Left ventricle myocardium superior (tissue), 1 donor: ENCODE measurements around the gene IFT52. TPM values are rescaled to one million over a fixed set of nuclear protein-coding genes. Genes with fewer than 3 reads are reported as not detected.
"Not testable (repeated sequence)": the region's sequence is repeated elsewhere in the genome, so short reads cannot be mapped to it uniquely, and the experiment has no call there.

Source experiments
- ATAC-seq: fragments of 200-7000 bp; cut with Tn5 transposase; one replicate; pipeline ENCODE4 v1.9.1; 2020; ENCODE audit warnings: mild to moderate bottlenecking, moderate library complexity
- DNase-seq: peaks from one replicate; pipeline ENCODE4 v3.0.0-alpha.2; 2020
- intact Hi-C: fragments of 100-400 bp; cut with micrococcal nuclease; formaldehyde crosslinking; loops from one replicate; pipeline ENCODE4 v1.11.0; 2022
- total RNA-seq: library from RNA; stranded (reverse); fragmentation: NEBNext Ultra II Directional; extraction: Animal tissue kit (Norgen Biotek cat#: 25700); gene quantifications from one replicate; pipeline ENCODE4 v1.2.1, GENCODE V29; 2021
- donor health status: DM: no; HTN: yes; CAD: no; lungs with severe emphysema.

IFT52 gene
- total RNA-seq, 1 donor from 2014 or later = 5.2 TPM

DNA sequence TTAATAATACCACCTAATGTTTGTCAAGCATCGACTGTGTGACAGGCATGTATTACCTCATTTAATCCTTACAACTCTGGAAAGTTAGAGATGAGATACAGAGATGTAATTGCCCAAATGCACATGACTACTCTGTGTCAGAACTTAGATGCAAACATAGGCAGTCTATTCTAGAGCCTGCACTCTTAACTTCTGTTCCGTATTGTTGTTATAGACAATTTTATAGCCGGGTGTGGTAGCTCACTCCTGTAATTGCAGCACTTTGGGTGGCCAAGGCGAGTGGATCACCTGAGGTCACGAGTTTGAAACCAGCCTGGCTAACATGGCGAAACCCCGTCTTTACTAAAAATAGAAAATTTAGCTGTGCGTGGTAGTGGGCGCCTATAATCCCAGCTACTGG, 15.0 kb downstream of the IFT52 start:
- DNase-seq (no peak), ATAC-seq (no peak)
- intact Hi-C loops = no loop called here

DNA sequence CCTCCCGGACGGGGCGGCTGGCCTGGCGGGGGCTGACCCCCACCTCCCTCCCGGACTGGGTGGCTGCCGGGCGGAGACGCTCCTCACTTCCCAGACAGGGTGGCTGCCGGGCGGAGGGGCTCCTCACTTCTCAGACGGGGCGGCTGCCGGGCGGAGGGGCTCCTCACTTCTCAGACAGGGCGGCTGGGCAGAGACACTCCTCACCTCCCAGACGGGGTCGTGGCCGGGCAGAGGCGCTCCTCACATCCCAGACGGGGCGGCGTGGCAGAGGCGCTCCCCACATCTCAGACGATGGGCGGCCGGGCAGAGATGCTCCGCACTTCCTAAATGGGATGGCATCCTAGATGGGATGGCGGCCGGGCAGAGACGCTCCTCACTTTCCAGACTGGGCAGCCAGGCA, 16.5 kb downstream of the IFT52 start:
- ATAC-seq, intact Hi-C loops, DNase-seq: not testable (repeated sequence)

DNA sequence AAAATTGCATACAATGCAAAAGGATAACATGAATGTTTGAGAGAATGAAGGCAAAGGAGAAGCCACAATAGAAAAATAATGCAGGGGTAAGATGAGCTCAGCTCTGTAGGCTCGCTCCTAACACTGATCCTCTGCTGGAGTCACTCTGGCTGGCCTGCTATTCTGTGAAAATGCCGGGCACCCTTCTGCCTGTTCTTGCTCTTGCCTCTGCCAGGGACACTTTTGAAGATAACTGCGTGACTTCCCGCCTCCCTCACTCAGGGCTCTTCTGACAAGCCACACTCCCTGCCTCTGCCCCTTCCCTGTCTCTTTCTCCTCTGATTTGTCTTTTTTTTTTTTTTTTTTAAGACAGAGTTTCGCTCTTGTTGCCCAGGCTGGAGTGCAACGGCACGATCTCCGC, 40.9 kb downstream of the IFT52 start:
- intact Hi-C loops = no loop called here
- DNase-seq (no peak), ATAC-seq (peak; percentile 88)

DNA sequence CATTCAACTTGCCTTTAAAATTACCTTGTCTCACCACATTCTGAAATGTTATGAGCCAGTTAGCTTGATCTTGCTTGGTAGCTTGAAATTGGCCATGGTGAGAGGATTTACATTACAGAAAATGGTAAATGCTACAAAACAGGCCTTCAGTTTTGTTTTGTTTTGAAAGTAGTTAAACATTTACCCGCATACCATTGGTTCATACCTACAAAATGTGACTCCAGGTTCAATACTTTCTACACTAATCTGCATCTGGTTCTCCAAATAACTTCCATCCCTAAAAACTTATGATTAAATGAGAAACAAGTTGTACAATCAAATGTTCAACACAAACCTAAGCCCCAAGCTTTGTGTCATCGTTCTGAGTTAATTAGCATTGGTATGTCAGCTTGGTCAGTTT, 45.7 kb downstream of the IFT52 start:
- DNase-seq (no peak), ATAC-seq (no peak)
- intact Hi-C loops = no loop called here

- ATAC-seq (no peak), DNase-seq (no peak)
- intact Hi-C loops = no loop called here
Measured at GRCh38 chr20:43642548-43642947, 51.8 kb downstream of the IFT52 start.

DNA sequence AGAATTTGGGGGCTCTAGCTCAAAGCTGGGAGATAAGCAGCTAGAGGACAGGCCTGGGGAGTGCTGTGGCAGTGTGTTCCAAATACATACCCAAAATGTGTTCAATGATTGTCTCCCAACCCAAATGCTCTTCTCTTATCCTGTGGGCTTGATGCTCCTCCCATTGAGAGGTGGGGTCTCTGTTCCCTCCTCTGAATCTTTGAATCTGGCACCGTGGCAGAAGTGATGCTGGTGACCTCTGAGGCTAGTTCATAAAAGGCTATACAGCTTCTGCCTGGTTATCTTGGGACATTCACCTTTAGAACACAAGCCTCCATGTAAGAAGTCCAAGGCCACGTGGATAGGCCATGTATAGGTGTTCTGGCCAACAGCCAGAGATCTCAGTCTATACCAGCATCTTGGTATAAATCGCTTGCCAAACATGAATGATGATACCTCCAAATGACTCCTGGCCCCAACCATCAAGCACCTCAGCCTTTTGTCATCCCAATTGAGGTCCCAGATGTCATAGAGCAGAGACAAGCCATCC, 60.3 kb downstream of the IFT52 start:
- ATAC-seq (no peak), DNase-seq (no peak)
- intact Hi-C loops = no loop called here

GRCh38 chr20:43651650-43652184, 61.0 kb downstream of the IFT52 start:
- DNase-seq, ATAC-seq, intact Hi-C loops: not testable (repeated sequence)

DNA sequence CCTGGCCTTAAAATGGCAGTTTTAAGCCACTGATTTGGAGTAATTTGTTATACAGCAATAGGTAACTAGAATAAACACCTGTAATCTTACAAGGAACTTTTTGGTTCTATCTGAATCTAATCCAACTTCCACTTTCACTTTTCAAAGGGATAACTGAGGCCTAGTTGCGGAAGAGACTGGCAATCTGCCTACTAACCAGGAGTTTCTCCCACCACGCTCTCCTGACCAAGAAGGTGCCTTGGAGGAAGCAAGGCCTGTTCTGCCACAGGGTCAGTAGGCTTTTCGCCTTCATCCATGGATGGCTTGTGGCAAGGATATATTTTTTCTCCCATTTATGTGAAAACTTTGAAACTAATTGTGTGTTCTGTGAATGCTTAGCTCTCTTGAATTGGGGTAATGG, 63.2 kb downstream of the IFT52 start:
- intact Hi-C loops = no loop called here
- no peak for ATAC-seq
- DNase-seq = no peak

DNA sequence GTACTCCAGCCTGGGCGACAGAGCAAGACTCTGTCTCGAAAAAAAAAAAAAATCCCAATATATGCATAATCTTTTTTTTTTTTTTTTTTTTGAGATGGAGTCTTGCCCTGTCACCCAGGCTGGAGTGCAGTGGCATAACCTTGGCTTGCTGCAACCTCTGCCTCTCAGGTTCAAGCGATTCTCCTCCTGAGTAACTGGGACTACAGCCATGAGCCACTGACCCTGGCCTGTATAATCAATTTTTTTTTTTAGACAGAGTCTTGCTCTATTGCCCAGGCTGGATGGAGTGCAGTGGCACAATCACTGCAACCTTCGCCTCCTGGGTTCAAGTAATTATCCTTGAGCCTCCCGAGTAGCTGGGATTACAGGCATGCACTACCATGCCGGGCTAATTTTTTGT, 64.4 kb downstream of the IFT52 start:
- intact Hi-C loops, DNase-seq, ATAC-seq: not testable (repeated sequence)

- ATAC-seq (no peak), DNase-seq (no peak)
- intact Hi-C loops = no loop called here
Measured at GRCh38 chr20:43655937-43656336, 65.2 kb downstream of the IFT52 start.

DNA sequence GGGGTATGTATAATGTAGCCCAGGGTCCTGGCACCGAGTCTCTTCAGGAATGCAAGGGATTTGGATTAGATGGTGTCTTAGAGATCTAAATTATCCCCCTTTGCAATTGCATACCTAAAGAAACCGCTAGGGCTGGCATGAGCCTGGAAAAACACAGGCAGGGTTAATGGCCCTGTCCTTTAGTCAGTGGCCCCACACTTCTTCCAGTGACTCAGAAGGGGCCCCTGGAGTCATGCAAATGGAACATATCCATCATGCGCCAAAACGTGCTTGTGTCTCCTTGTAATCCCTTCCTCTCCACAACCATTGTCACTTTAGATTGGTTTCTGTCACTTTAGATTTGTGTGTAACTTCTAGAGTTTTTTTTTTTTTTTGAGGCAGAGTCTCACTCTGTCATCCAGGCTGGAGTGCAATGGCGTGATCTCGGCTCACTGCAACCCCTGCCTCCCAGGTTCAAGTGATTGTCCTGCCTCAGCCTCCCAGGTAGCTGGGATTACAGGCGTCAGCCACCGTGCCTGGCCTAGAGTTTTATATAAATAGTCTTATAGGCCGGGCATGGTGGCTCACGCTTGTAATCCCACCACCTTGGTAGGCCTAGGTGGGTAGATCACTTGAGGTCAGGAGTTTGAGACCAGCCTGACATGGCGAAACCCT, 67.5 kb downstream of the IFT52 start:
- ATAC-seq (no peak), DNase-seq (no peak)

DNA sequence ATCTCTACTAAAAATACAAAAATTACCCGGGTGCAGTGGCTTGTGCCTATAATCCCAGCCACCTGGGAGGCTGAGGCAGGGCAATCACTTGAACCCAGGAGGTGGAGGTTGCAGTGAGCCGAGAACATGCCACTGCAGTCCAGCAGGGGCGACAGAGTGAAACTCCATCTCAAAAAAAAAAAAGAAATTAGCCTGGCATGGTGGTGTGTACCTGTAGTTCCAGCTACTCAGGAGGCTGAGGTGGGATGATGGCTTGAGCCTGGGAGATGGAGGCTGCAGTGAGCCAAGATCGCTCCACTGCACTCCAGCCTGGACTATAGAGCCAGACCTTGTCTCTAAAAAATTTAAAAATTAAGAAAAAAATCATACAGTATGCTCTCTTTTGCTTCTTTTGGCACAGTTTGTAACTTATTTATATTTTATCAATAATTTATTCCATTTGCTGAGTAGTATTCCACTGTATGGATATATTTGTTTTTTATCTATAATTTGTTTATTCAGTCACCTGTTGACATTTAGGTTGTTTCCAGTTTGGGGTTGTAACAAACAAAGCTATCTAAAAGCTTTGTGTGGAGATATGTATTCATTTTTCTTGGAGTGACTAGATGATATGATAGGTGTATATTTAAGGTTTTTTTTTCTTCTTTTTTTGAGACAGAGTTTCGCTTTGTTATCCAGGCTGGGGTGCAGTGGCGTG, 68.1 kb downstream of the IFT52 start:
- ATAC-seq = no peak
- DNase-seq = no peak
- intact Hi-C loops = no loop called here

More for the DNA sequence above, 67.5 kb downstream of the IFT52 start:
- intact Hi-C loops = no loop called here

DNA sequence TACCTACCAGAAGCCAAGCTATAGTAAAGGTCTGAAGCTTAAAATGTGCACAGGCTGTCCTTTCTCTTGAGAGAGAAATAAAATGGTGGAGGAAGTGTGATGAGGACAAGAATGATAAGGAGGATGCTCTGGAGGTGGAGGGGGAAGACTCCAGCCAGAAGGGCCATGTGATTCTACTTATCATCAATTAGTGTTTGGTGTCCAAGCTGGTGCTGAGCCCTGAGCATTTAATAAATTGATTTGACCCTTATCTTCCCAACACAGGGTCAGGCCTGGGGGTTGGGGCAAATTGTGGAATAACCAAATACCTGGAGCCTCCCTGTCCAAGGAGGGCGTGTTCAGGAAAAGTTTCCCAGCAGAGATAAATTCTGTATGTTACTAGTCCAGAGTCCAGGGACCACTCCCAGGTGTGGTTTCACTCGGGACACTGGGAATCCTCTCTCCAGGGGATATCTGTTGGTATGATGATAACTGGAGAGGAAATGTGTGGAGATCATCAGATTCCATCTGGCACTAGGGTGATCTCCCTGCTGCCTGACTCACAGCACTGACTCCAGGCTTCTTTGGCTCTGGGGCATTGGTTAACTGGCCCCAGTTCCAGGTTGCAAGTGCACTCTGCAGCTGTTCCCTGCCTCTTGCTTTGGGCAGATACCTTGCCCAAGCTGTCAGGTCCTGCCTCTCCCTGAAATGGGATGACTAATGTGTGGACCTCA, 72.4 kb downstream of the IFT52 start:
- intact Hi-C loops = no loop called here
- DNase-seq (no peak), ATAC-seq (no peak)

- DNase-seq = no peak
- intact Hi-C loops = no loop called here
- no peak for ATAC-seq
Measured at GRCh38 chr20:43665466-43666176, 74.9 kb downstream of the IFT52 start.

DNA sequence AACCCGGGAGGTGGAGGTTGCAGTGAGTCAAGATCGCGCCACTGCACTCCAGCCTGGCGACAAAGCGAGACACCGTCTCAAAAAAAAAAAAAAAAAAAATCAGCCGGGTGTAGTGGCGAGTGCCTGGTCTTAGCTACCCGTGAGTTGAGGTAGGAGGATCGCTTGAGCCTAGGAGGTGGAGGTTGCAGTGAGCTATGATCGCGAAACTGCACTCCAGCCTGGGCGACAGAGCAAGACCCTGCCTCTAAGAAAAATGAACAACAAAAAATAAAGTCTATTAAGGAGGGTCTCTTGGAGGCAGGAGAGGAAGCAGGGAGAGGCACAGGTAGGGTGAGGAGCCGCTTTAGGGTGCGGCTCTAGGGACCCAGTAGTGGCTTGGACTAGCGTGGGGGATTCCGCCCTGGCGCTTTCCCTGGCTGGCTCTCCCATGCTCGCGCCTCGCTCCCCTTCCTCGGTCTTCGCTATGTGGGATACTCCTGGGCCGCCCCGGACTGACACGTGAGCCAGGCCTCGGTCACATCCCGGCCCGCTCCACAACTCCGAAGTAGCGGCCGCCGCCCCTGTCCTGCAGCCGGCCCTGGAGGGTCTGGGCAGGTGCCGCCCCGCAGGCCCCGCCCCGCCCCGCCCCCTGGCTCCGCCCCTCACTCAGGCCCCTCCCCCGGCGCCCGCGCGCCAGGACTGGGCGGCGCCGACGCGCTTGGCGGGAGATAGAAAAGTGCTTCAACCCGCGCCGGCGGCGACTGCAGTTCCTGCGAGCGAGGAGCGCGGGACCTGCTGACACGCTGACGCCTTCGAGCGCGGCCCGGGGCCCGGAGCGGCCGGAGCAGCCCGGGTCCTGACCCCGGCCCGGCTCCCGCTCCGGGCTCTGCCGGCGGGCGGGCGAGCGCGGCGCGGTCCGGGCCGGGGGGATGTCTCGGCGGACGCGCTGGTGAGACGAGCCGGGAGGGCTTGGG, 75.9 kb downstream of the IFT52 start, which contains the start of gene MYBL2:
Gene MYBL2 (plus strand): TSS at position 739 of the 953 bp plus-strand sequence. CDS start 170 bp downstream, at position 909.
- DNase-seq = peak; percentile 51
- intact Hi-C loops = no loop called here
- peak; percentile 77 for ATAC-seq

GRCh38 chr20:43667341-43668132, 76.8 kb downstream of the IFT52 start:
- ATAC-seq (no peak), DNase-seq (no peak)

GRCh38 chr20:43669332-43669731, 78.6 kb downstream of the IFT52 start:
- ATAC-seq (no peak), DNase-seq (no peak)
- intact Hi-C loops = no loop called here

More at GRCh38 chr20:43667341-43668132, 76.8 kb downstream of the IFT52 start:
- intact Hi-C loops = no loop called here
